GM12892 (cell line): ENCODE data around the gene GRM1.

ENCODE experiments used
- POLR2A ChIP-seq: IDR thresholded peaks from 2 replicates; pipeline ENCODE4 v1.6.1; 2011; ENCODE audit warnings: low read depth, low read length, control low read depth
- POLR2AphosphoS5 ChIP-seq: IDR thresholded peaks from 2 replicates; pipeline ENCODE4 v1.6.1; 2011; ENCODE audit warnings: low read depth, low read length, control low read depth
- TAF1 ChIP-seq: IDR thresholded peaks from 2 replicates; pipeline ENCODE4 v1.6.1; 2011; ENCODE audit warnings: low read depth, mild to moderate bottlenecking, control low read depth, low read length, borderline replicate concordance

DNA sequence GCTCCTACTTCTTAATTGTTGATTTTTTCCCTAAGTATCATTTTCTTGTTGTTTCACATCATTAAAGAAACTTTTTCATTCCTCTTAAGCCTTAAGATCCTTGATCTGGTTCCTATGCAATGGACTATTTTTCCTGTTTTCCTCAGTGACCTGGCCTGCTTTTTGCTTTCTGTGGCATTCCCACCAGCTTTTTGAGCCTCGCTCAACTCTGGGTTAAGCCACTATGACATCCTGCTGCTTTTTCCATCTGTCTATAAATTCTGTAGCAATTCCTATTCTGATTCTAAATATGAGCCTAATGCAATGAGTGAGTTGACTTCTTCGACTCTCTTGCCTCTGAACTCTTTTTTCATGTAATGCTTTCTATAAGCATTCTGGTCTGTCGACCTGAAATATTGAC is 160.3 kb downstream of the GRM1 start:
- no peak for TF ChIP-seq POLR2A
- no peak for TF ChIP-seq POLR2AphosphoS5
- TF ChIP-seq TAF1: no peak
